ENCODE results near the gene CASP1.

DNA sequence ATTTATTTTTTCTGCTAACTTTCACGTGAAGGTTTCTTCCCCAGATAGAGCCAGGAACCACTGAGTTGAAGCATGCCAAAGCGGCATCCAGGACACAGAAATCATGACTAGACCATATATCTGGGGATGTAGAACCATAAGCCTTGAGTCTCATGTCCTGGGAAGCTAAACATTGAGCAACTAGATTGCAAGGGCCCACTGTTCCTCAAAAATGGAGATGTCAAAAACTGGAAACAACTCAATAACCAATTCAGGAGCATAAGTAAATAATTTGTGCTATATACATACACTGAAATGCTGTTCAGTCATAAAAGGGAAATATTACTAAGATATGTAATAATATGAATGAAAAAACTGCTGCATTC lies 39.2 kb upstream of the CASP1 start:
- TF ChIP-seq CREB1 (IDR thresholded peaks at IDR 0.05; ENCODE audit: low read depth) (no peak), YY1 (IDR thresholded peaks at IDR 0.05; ENCODE audit: low read depth) (no peak), TAF1 (IDR thresholded peaks at IDR 0.05; ENCODE audit: low read depth) (no peak), EP300 (IDR thresholded peaks at IDR 0.05; ENCODE audit: borderline replicate concordance) (no peak), TEAD4 (IDR thresholded peaks at IDR 0.05) (no peak), RAD21 (IDR thresholded peaks at IDR 0.05; ENCODE audit: low read depth) (no peak), CEBPB (IDR thresholded peaks at IDR 0.05) (no peak), FOXM1 (IDR thresholded peaks at IDR 0.05; ENCODE audit: borderline replicate concordance, low read depth) (no peak), ZBTB7A (IDR thresholded peaks at IDR 0.05; ENCODE audit: low read depth) (no peak)
- TF ChIP-seq, protein P1, sequence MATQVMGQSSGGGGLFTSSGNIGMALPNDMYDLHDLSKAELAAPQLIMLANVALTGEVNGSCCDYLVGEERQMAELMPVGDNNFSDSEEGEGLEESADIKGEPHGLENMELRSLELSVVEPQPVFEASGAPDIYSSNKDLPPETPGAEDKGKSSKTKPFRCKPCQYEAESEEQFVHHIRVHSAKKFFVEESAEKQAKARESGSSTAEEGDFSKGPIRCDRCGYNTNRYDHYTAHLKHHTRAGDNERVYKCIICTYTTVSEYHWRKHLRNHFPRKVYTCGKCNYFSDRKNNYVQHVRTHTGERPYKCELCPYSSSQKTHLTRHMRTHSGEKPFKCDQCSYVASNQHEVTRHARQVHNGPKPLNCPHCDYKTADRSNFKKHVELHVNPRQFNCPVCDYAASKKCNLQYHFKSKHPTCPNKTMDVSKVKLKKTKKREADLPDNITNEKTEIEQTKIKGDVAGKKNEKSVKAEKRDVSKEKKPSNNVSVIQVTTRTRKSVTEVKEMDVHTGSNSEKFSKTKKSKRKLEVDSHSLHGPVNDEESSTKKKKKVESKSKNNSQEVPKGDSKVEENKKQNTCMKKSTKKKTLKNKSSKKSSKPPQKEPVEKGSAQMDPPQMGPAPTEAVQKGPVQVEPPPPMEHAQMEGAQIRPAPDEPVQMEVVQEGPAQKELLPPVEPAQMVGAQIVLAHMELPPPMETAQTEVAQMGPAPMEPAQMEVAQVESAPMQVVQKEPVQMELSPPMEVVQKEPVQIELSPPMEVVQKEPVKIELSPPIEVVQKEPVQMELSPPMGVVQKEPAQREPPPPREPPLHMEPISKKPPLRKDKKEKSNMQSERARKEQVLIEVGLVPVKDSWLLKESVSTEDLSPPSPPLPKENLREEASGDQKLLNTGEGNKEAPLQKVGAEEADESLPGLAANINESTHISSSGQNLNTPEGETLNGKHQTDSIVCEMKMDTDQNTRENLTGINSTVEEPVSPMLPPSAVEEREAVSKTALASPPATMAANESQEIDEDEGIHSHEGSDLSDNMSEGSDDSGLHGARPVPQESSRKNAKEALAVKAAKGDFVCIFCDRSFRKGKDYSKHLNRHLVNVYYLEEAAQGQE (IDR thresholded peaks at IDR 0.05; ENCODE audit: low read depth): no peak
- TF ChIP-seq, protein P2, sequence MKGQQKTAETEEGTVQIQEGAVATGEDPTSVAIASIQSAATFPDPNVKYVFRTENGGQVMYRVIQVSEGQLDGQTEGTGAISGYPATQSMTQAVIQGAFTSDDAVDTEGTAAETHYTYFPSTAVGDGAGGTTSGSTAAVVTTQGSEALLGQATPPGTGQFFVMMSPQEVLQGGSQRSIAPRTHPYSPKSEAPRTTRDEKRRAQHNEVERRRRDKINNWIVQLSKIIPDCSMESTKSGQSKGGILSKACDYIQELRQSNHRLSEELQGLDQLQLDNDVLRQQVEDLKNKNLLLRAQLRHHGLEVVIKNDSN (IDR thresholded peaks at IDR 0.05): no peak
- TF ChIP-seq, protein P3, sequence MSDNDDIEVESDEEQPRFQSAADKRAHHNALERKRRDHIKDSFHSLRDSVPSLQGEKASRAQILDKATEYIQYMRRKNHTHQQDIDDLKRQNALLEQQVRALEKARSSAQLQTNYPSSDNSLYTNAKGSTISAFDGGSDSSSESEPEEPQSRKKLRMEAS (IDR thresholded peaks at IDR 0.05): no peak

Data from Ishikawa (cell line).